ENCODE results near the gene TK2. TPM values are rescaled to one million over a fixed set of nuclear protein-coding genes. Genes with fewer than 3 reads are reported as not detected.

The TK2 gene
- total and polyA plus RNA-seq, 2 experiments from 2014 or later, result 1.8 to 4.2 TPM

GRCh38 chr16:66521252-66521713 lies 28.6 kb downstream of the TK2 start (continued):
- TF ChIP-seq, protein P1, sequence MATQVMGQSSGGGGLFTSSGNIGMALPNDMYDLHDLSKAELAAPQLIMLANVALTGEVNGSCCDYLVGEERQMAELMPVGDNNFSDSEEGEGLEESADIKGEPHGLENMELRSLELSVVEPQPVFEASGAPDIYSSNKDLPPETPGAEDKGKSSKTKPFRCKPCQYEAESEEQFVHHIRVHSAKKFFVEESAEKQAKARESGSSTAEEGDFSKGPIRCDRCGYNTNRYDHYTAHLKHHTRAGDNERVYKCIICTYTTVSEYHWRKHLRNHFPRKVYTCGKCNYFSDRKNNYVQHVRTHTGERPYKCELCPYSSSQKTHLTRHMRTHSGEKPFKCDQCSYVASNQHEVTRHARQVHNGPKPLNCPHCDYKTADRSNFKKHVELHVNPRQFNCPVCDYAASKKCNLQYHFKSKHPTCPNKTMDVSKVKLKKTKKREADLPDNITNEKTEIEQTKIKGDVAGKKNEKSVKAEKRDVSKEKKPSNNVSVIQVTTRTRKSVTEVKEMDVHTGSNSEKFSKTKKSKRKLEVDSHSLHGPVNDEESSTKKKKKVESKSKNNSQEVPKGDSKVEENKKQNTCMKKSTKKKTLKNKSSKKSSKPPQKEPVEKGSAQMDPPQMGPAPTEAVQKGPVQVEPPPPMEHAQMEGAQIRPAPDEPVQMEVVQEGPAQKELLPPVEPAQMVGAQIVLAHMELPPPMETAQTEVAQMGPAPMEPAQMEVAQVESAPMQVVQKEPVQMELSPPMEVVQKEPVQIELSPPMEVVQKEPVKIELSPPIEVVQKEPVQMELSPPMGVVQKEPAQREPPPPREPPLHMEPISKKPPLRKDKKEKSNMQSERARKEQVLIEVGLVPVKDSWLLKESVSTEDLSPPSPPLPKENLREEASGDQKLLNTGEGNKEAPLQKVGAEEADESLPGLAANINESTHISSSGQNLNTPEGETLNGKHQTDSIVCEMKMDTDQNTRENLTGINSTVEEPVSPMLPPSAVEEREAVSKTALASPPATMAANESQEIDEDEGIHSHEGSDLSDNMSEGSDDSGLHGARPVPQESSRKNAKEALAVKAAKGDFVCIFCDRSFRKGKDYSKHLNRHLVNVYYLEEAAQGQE (IDR thresholded peaks at IDR 0.05; ENCODE audit: unreplicated experiment), result no peak
- TF ChIP-seq EZH2phosphoT487 (IDR thresholded peaks at IDR 0.05; ENCODE audit: unreplicated experiment) (no peak), POLR2AphosphoS5 (IDR thresholded peaks at IDR 0.05; ENCODE audit: low read depth) (no peak), CTCF (conservative IDR thresholded peaks at IDR 0.05; ENCODE audit: low read depth in 2 of 2) (no peak), ZNF114 (CRISPR knock-in tag; IDR thresholded peaks at IDR 0.05) (no peak), JUNB (IDR thresholded peaks at IDR 0.05; ENCODE audit: unreplicated experiment) (no peak), STAT1 (IDR thresholded peaks at IDR 0.05; ENCODE audit: unreplicated experiment) (no peak), ZNF331 (CRISPR knock-in tag; IDR thresholded peaks at IDR 0.05; ENCODE audit: low read depth) (no peak), EZH2 (IDR thresholded peaks at IDR 0.05; ENCODE audit: low read depth, unreplicated experiment) (no peak), CREB1 (CRISPR knock-in tag; IDR thresholded peaks at IDR 0.05; ENCODE audit: low read depth) (no peak)
- TF ChIP-seq, protein P2, sequence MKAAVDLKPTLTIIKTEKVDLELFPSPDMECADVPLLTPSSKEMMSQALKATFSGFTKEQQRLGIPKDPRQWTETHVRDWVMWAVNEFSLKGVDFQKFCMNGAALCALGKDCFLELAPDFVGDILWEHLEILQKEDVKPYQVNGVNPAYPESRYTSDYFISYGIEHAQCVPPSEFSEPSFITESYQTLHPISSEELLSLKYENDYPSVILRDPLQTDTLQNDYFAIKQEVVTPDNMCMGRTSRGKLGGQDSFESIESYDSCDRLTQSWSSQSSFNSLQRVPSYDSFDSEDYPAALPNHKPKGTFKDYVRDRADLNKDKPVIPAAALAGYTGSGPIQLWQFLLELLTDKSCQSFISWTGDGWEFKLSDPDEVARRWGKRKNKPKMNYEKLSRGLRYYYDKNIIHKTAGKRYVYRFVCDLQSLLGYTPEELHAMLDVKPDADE (IDR thresholded peaks at IDR 0.05), result no peak

GRCh38 chr16:66520406-66521170 lies 29.3 kb downstream of the TK2 start:
- Histone ChIP-seq H4K20me1 (replicated peaks; ENCODE audit: insufficient read depth) (no peaks in the 10 kb centered on the region), H2AFZ (no peak overlapping the region), H3F3A (replicated peaks; ENCODE audit: low read depth) (no peaks in the 10 kb centered on the region), H3K79me2 (replicated peaks; ENCODE audit: insufficient read depth) (no peaks in the 10 kb centered on the region), H3K36me3 (ENCODE audit: insufficient read depth) (no peaks in the 10 kb centered on the region), H3K4me3 (no peak overlapping the region), H3K4me2 (no peak overlapping the region), H3K9me2 (ENCODE audit: insufficient read depth) (no peaks in the 10 kb centered on the region), H3K27me3 (ENCODE audit: insufficient read depth) (no peaks in the 10 kb centered on the region), H3K4me1 (ENCODE audit: insufficient read depth) (no peaks in the 10 kb centered on the region), H3K27ac (ENCODE audit: low read depth) (no peak overlapping the region)
- Mint-ChIP-seq H3K36me3 (ENCODE audit: low read depth) (peaks cover 5% of the 10 kb centered on the region; the same call in 2 of the 3 replicates), H3K27ac (no peak overlapping the region), H3K27me3 (ENCODE audit: insufficient read depth, low read depth, poor library complexity) (peaks cover 6% of the 10 kb centered on the region), H3K9me3 (no peaks in the 10 kb centered on the region), H3K4me1 (peaks cover 17% of the 10 kb centered on the region), H3K4me3 (no peak overlapping the region)
- DNase-seq (ENCODE audit: low spot score) (no peak), ATAC-seq (no peak)
- TF ChIP-seq EZH2phosphoT487 (IDR thresholded peaks at IDR 0.05; ENCODE audit: unreplicated experiment), result no peak
- TF ChIP-seq, protein P2 (IDR thresholded peaks at IDR 0.05), result no peak
- no peak for TF ChIP-seq ZNF331 (CRISPR knock-in tag; IDR thresholded peaks at IDR 0.05; ENCODE audit: low read depth)
- no peak for TF ChIP-seq POLR2AphosphoS5 (IDR thresholded peaks at IDR 0.05; ENCODE audit: low read depth)
- TF ChIP-seq EZH2 (IDR thresholded peaks at IDR 0.05; ENCODE audit: low read depth, unreplicated experiment), result no peak
- no peak for TF ChIP-seq CREB1 (CRISPR knock-in tag; IDR thresholded peaks at IDR 0.05; ENCODE audit: low read depth)
- TF ChIP-seq, protein P1 (IDR thresholded peaks at IDR 0.05; ENCODE audit: unreplicated experiment), result no peak
- no peak for TF ChIP-seq STAT1 (IDR thresholded peaks at IDR 0.05; ENCODE audit: unreplicated experiment)

All from GM23338 (cell line).